RWPE2 (cell line): Measurements from ENCODE around the gene PTPRN2.

ENCODE experiments used
- ATAC-seq: fragments of 200-7000 bp; cut with Tn5 transposase; 3 replicates; pipeline ENCODE4 v1.9.1; 2021; ENCODE audit warnings: low read depth
- DNase-seq: peaks from one replicate; pipeline ENCODE4 v3.0.0-alpha.2; 2020; ENCODE audit warnings: low spot score
- H3K27ac ChIP-seq: fragments of 450-650 bp; 2 replicates; pipeline ENCODE4 v1.5.1; 2017; ENCODE audit warnings: mild to moderate bottlenecking; ENCODE audit not compliant: poor library complexity, severe bottlenecking
- H3K27me3 ChIP-seq: fragments of 250-450 bp; sonication (Bioruptor Pico); 2 replicates; pipeline ENCODE4 v1.5.1; 2021; ENCODE audit warnings: mild to moderate bottlenecking, moderate library complexity; ENCODE audit not compliant: insufficient read depth, poor library complexity, severe bottlenecking
- H3K36me3 ChIP-seq: fragments of 250-450 bp; sonication (Bioruptor Pico); 2 replicates; pipeline ENCODE4 v1.5.1; 2020; ENCODE audit warnings: low read depth, mild to moderate bottlenecking, moderate library complexity
- H3K4me1 ChIP-seq: fragments of 250-450 bp; sonication (Bioruptor Pico); 2 replicates; pipeline ENCODE4 v1.5.1; 2021; ENCODE audit warnings: mild to moderate bottlenecking, moderate library complexity; ENCODE audit not compliant: insufficient read depth, poor library complexity, severe bottlenecking
- H3K4me3 ChIP-seq: fragments of 250-450 bp; sonication (Bioruptor Pico); 2 replicates; pipeline ENCODE4 v1.5.1; 2021; ENCODE audit warnings: mild to moderate bottlenecking, moderate library complexity; ENCODE audit not compliant: severe bottlenecking
- H3K9me3 ChIP-seq: fragments of 250-450 bp; sonication (Bioruptor Pico); 2 replicates; pipeline ENCODE4 v1.5.1; 2021; ENCODE audit warnings: mild to moderate bottlenecking, moderate library complexity; ENCODE audit not compliant: severe bottlenecking
- TF ChIP-seq, protein P1 (sequence below): fragments of 450-650 bp; IDR thresholded peaks from one replicate; pipeline ENCODE4 v1.5.1; 2017; ENCODE audit warnings: mild to moderate bottlenecking, moderate library complexity; ENCODE audit not compliant: poor library complexity, severe bottlenecking

PTPRN2 gene

DNA sequence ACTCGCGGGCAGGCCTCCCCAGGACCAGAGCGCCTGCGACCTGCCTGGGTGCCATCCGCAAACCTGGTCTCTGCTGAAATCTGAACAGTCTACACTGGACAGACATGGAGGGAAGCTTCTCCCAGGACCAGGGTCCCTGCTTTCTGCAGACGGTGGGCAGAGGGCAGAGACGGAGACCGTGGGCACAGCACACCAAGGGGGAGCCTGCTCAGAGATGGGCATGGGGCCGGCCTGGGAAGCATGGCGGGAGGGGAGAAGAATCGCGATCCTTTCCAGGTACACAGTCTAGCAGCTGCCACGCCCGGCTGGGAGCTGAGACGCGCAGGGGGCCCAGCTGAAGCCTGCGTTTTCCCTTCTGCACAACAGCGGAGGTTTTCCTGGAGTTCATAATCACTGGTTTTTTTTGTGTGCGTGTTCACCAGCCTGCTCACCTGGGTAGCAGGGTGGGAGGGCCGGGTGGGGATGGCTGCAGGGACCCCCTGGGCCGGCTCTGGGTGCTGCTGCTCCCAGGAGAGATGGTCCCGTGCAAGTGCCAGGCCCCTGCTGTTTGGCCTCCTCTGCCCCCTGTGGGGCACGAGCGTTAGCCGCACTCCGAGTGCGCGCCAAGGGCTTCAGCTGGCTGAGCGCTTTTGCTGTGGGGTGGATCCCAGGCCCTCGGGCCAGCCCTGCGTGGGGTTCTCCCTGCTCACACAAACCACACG lies 802.0 kb downstream of the PTPRN2 start:
- H3K36me3 ChIP-seq, result no peaks in the 10 kb centered on the region
- ATAC-seq (no peak), DNase-seq (peak; percentile 34)
- H3K4me1 ChIP-seq, result no peaks in the 10 kb centered on the region
- no peak overlapping the region for H3K27ac ChIP-seq
- H3K9me3 ChIP-seq, result no peaks in the 10 kb centered on the region
- H3K27me3 ChIP-seq, result no peaks in the 10 kb centered on the region
- TF ChIP-seq, protein P1, sequence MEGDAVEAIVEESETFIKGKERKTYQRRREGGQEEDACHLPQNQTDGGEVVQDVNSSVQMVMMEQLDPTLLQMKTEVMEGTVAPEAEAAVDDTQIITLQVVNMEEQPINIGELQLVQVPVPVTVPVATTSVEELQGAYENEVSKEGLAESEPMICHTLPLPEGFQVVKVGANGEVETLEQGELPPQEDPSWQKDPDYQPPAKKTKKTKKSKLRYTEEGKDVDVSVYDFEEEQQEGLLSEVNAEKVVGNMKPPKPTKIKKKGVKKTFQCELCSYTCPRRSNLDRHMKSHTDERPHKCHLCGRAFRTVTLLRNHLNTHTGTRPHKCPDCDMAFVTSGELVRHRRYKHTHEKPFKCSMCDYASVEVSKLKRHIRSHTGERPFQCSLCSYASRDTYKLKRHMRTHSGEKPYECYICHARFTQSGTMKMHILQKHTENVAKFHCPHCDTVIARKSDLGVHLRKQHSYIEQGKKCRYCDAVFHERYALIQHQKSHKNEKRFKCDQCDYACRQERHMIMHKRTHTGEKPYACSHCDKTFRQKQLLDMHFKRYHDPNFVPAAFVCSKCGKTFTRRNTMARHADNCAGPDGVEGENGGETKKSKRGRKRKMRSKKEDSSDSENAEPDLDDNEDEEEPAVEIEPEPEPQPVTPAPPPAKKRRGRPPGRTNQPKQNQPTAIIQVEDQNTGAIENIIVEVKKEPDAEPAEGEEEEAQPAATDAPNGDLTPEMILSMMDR, result no peak
- no peak overlapping the region for H3K4me3 ChIP-seq

DNA sequence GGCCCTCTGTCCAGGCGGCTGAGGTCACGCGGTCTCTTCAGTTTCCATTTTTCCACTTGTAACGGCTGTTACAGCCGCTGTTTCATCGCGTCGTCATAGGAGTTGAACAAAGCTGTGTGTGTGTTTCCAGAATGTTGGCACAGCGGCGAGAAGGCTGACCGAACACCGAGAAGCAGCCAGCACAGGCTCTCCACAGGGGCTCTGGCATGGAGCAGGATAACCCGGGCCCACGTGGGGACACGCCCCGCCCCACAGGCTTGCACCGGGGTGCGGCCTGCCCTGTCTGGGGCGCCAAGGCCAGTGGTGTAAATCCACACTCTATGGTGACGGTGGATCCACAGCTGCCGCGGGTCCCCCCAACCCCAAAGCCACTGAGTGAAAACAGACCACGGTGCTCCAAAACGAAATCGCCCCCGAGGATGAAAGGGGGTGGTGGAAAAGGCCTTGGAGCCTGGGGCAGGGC lies 802.6 kb downstream of the PTPRN2 start:
- no peak overlapping the region for H3K4me3 ChIP-seq
- no peaks in the 10 kb centered on the region for H3K9me3 ChIP-seq
- H3K4me1 ChIP-seq, result no peaks in the 10 kb centered on the region
- TF ChIP-seq, protein P1, result no peak
- H3K27me3 ChIP-seq, result no peaks in the 10 kb centered on the region
- DNase-seq, result no peak
- no peak overlapping the region for H3K27ac ChIP-seq
- no peak for ATAC-seq
- no peaks in the 10 kb centered on the region for H3K36me3 ChIP-seq

DNA sequence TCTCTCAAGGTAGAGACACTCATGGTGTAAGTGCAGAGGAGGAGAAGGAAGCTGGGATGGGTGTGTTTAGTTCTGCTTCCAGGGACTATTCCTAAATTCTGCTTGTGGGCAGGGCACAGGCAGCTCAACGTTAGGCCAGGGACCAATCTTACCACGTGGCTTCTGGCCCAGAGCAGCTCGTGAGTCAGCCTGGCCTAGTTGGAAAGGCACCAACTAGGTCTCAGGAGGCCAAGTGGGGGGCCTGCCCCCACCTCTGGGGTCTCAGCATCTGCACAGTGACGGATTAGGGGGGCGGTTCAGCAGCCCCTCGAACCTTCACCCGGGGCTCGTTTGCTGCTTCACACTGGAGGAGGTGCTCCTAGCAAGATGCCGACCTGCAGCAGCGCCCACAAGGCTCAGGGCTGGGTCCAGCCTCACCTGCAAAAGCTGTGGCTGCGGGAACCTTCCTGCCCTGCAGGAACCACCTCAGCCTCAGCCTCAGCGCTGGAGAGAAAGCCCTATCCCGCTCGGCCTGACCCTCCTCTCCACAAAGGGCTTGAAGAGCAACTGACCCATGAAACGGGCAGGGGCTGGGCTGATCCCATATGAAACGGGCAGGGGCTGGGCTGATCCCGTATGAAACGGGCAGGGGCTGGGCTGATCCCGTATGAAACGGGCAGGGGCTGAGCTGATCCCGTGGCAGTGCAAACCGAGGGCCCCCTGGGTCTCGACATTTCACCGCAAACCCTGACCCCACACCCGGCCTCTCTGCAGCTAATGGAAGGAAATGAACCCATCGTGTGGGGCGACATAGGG lies 803.4 kb downstream of the PTPRN2 start:
- H3K27me3 ChIP-seq, result no peaks in the 10 kb centered on the region
- H3K4me1 ChIP-seq, result no peaks in the 10 kb centered on the region
- H3K9me3 ChIP-seq, result no peaks in the 10 kb centered on the region
- ATAC-seq (no peak), DNase-seq (no peak)
- no peaks in the 10 kb centered on the region for H3K36me3 ChIP-seq
- H3K27ac ChIP-seq, result no peak overlapping the region
- TF ChIP-seq, protein P1, result no peak
- H3K4me3 ChIP-seq, result no peak overlapping the region

DNA sequence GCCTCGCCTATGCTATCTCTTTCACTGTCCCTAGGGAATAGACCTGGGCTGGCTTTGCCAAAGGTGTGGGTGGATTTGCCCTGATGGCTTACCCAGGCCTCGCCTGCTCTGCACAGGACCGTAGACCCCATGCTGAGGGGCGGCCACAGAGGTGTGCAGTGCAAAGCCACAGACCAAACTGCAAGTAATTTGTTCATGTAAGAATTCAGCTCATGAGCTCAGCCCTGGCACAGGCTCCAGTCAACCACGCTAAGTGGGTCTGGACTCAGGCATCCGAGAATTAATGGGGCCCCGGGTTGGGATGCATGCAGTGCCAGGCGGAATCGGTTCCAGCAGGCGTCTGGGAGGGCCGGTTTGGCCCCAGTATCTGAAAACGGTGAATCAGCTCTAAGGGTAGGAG lies 805.6 kb downstream of the PTPRN2 start:
- ATAC-seq (no peak), DNase-seq (no peak)
- no peaks in the 10 kb centered on the region for H3K9me3 ChIP-seq
- TF ChIP-seq, protein P1, result no peak
- H3K4me3 ChIP-seq, result no peak overlapping the region
- no peaks in the 10 kb centered on the region for H3K27me3 ChIP-seq
- no peaks in the 10 kb centered on the region for H3K36me3 ChIP-seq
- no peak overlapping the region for H3K27ac ChIP-seq
- no peaks in the 10 kb centered on the region for H3K4me1 ChIP-seq

DNA sequence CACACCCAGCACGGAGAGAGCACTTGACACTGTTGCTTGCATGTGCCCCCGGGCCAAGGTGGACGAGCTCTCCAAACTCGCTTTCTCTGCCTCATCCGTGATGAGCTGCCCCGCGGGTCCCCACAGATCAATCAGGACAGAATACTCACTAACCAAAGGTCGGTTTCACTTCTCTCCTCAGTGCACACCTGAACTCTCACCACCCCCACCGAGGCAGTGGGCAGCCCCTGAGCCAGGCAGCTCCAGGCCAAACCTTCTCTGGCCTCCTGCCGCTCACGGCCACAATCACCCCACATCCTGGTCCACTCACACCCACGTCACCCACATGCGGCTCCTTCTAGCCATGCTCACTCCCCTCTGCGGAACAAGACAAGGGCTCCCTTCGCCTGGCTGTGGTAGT lies 806.9 kb downstream of the PTPRN2 start:
- no peak overlapping the region for H3K27ac ChIP-seq
- ATAC-seq, result no peak
- no peaks in the 10 kb centered on the region for H3K9me3 ChIP-seq
- no peak for DNase-seq
- H3K4me3 ChIP-seq, result no peak overlapping the region
- no peaks in the 10 kb centered on the region for H3K27me3 ChIP-seq
- H3K36me3 ChIP-seq, result no peaks in the 10 kb centered on the region
- H3K4me1 ChIP-seq, result no peaks in the 10 kb centered on the region
- TF ChIP-seq, protein P1, result no peak
